Measurements from ENCODE around the gene DPT.

Gene DPT

DNA sequence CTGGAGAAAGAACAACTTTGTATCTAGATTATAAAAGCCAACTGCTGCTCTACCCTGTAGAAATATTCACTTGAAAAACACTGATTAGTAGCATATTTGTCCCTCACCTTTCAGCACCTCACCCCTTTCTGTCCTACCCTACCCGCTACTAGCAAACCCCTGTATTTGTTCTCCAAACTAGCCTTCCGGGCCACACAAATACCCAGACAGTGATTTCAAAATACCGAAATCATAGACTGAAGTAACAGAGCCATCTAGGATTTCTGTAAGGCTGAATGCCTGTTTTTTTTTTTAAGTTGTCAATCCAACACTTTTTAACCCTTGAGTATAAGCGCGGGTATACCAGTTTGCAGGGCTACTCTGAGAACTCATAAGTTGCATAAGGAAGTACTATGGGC, 398 bp upstream of the DPT start:
- H3K4me3 ChIP-seq (ENCODE audit: low read depth, low read length), result no peak overlapping the region
- TF ChIP-seq, protein P1, sequence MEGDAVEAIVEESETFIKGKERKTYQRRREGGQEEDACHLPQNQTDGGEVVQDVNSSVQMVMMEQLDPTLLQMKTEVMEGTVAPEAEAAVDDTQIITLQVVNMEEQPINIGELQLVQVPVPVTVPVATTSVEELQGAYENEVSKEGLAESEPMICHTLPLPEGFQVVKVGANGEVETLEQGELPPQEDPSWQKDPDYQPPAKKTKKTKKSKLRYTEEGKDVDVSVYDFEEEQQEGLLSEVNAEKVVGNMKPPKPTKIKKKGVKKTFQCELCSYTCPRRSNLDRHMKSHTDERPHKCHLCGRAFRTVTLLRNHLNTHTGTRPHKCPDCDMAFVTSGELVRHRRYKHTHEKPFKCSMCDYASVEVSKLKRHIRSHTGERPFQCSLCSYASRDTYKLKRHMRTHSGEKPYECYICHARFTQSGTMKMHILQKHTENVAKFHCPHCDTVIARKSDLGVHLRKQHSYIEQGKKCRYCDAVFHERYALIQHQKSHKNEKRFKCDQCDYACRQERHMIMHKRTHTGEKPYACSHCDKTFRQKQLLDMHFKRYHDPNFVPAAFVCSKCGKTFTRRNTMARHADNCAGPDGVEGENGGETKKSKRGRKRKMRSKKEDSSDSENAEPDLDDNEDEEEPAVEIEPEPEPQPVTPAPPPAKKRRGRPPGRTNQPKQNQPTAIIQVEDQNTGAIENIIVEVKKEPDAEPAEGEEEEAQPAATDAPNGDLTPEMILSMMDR (conservative IDR thresholded peaks at IDR 0.05; ENCODE audit: low read depth, low read length), result no peak
- DNase-seq (ENCODE audit: low read depth), result no peak

DNA sequence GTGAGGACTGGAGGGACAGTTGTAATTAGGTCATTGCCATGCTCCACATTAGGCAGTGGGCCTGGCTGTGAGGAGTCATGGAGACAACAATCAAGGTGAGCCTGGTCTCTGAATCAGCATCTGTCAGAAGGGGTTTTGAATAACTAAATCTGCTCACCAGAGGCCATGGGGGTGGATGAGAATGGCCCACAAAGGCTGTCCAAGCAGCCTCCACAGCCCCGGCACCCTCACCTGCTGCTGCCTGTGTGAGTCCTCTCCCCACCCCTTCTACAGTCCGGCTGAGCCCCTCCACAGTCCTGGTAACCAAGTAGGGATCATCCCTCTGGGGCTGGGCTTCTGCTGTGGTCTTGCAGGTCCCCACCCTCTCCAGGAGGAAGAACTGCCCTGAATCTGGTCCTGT, 2.3 kb downstream of the DPT start:
- TF ChIP-seq, protein P1 (conservative IDR thresholded peaks at IDR 0.05; ENCODE audit: low read depth, low read length), result no peak
- DNase-seq (ENCODE audit: low read depth), result no peak
- no peak overlapping the region for H3K4me3 ChIP-seq (ENCODE audit: low read depth, low read length)

DNA sequence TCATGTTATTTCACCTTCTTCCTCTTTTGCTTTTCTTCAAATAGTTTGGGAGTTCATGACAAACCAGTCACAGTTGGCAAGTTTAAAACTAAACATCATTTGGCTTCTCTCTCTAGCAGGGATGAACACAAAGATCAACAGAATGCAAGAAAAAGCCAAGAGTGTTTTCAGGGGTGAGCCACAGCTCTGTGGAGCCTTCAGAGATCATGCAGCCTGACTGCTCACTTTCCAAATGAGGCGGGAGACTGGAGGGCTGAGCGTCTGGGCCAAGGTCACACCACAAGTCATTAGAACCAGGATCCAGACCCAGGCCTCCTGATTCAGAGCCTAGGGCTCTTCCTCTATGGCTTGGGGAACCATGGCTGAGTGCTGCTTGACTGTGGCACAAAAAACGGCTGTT, 2.7 kb downstream of the DPT start:
- no peak overlapping the region for H3K4me3 ChIP-seq (ENCODE audit: low read depth, low read length)
- TF ChIP-seq, protein P1 (conservative IDR thresholded peaks at IDR 0.05; ENCODE audit: low read depth, low read length), result no peak
- no peak for DNase-seq (ENCODE audit: low read depth)

DNA sequence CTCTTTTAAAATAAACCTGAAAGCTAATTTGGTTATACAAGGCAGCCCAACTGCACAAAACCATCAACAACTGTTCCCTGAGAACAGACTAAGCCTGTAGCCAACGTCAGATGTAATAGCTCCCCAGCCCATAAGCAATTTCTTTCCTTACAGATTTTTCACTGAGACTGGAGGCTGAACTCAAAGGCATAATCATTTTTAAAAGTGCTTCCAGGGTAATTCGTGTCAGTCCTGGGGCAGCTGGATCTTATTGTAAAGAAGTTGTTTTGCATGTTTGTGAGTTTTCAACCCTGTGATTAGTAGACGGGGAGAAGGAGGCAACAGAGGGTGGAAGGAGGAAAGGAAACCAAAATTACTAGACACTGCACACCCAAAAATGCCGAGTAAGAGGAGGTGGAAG, 3.2 kb downstream of the DPT start:
- TF ChIP-seq, protein P1 (conservative IDR thresholded peaks at IDR 0.05; ENCODE audit: low read depth, low read length), result no peak
- DNase-seq (ENCODE audit: low read depth), result no peak

DNA sequence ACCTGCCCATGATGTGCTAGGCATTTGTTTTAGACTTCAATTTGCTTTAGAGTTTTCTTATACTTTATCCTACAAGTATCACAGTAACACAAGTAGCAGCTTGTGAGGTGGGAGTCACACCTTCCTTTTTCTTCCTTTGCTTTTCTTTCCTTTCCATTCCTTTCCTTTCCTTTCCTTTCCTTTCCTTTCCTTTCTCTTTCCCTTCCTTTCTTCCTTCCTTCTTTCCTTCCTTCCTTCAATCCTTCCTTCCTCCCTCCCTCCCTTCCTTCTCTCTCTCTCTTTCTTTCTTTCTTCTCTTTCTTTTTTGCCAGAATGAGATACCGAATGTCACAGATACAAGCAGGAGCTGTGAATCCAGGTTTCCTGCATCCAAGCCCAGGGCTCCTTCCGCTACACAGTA, 3.9 kb downstream of the DPT start:
- DNase-seq (ENCODE audit: low read depth), result no peak
- TF ChIP-seq, protein P1 (conservative IDR thresholded peaks at IDR 0.05; ENCODE audit: low read depth, low read length), result no peak
- H3K4me3 ChIP-seq (ENCODE audit: low read depth, low read length), result no peak overlapping the region

More for the DNA sequence above, 3.2 kb downstream of the DPT start:
- H3K4me3 ChIP-seq (ENCODE audit: low read depth, low read length), result no peak overlapping the region

DNA sequence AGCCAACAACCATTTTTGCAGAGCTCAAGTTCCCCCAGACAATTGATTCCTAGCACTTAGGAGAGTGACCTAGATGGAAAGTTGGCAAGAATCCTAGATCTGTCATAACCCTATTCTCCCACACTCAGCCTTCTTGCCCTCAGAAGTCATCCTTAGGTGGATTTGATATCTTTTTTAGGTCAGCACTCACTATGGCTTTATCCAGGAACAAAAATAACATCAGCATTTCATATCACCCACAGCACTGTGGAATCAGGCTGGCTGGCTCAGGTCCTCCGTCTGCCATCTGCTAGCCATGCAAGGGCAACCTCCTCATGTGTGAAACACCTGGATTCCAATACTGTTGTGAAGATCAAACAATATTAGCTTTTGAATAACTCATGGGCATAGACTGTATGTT, 6.0 kb downstream of the DPT start:
- H3K4me3 ChIP-seq (ENCODE audit: low read depth, low read length), result no peak overlapping the region
- no peak for DNase-seq (ENCODE audit: low read depth)
- TF ChIP-seq, protein P1 (conservative IDR thresholded peaks at IDR 0.05; ENCODE audit: low read depth, low read length), result no peak

DNA sequence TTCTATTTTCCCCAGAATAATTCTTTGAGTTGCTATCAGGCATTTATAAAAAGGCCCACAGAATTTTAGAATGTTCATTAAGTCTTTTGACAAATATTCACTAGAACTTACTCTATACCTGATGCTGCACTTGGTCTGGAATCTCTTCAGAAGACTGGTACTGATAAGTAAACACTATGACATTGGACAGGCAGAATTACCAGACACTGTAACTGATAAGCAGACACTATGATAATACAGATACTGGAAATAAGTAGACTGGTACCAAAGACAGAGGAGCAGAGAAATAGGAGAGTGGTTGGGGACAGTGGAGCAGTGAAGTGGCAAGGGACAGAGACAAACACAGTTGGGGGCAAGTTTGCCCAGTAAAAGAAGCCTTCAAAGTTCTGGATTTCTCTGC, 8.2 kb downstream of the DPT start:
- no peak for DNase-seq (ENCODE audit: low read depth)
- TF ChIP-seq, protein P1 (conservative IDR thresholded peaks at IDR 0.05; ENCODE audit: low read depth, low read length), result no peak
- no peak overlapping the region for H3K4me3 ChIP-seq (ENCODE audit: low read depth, low read length)
